H1 (cell line): Measurements from ENCODE around the gene PAQR5. TPM values are rescaled to one million over a fixed set of nuclear protein-coding genes. Genes with fewer than 3 reads are reported as not detected.

ENCODE experiments used
- CTCF ChIA-PET: fragments of 300-600 bp; sonication (Branson Sonifier 250); formaldehyde crosslinking; loops from one replicate; lab custom pipeline; 2021; ENCODE audit not compliant: partially characterized antibody; lab: Charles Lee
- POLR2A ChIA-PET: fragments of 300-600 bp; sonication (Branson Sonifier 250); formaldehyde crosslinking; loops from one replicate; lab custom pipeline; 2021; ENCODE audit warnings: inconsistent platforms; ENCODE audit not compliant: partially characterized antibody; lab: Charles Lee
- DNase-seq, 2 experiments: peaks; one replicate each; pipeline versions ENCODE4 v3.0.0 to v3.0.0-alpha.2; 2010 to 2022; ENCODE audit warnings: low spot score in 2 of 2, low read depth in 1 of 2, mixed read lengths in 1 of 2
- FAIRE-seq: peaks from 2 replicates; lab custom pipeline; 2011; peaks lifted over from hg19 to GRCh38; lab: Jason Lieb, UNC
- H2AFZ ChIP-seq: 2 replicates; pipeline ENCODE4 v1.8.1; 2012; ENCODE audit warnings: low read length, inconsistent platforms
- H2AK5ac ChIP-seq: 2 replicates; pipeline ENCODE4 v1.6.1; 2013; ENCODE audit warnings: low read depth, low read length
- H2BK120ac ChIP-seq: replicated peaks from 2 replicates; pipeline ENCODE3; 2013; ENCODE audit warnings: low read depth, low read length, inconsistent platforms
- H2BK12ac ChIP-seq: 2 replicates; pipeline ENCODE4 v1.6.1; 2013; ENCODE audit warnings: low read depth, low read length
- H2BK15ac ChIP-seq: 2 replicates; pipeline ENCODE4 v1.6.1; 2013; ENCODE audit warnings: low read length
- H2BK20ac ChIP-seq: 2 replicates; pipeline ENCODE4 v1.6.1; 2013; ENCODE audit warnings: low read length
- H2BK5ac ChIP-seq: 2 replicates; pipeline ENCODE4 v1.6.1; 2013; ENCODE audit warnings: low read depth, low read length
- H3K14ac ChIP-seq: 2 replicates; pipeline ENCODE4 v1.6.1; 2013; ENCODE audit warnings: inconsistent platforms; ENCODE audit not compliant: insufficient read length
- H3K18ac ChIP-seq: 2 replicates; pipeline ENCODE4 v1.6.1; 2013; ENCODE audit warnings: low read length; ENCODE audit errors: extremely low read depth
- H3K23ac ChIP-seq: 2 replicates; pipeline ENCODE4 v1.6.1; 2013; ENCODE audit warnings: inconsistent platforms; ENCODE audit not compliant: insufficient read length
- H3K23me2 ChIP-seq: 2 replicates; pipeline ENCODE4 v1.6.1; 2013; ENCODE audit warnings: low read depth, low read length
- H3K27ac ChIP-seq: 2 replicates; pipeline ENCODE4 v1.6.1; 2011; ENCODE audit warnings: low read depth, low read length, inconsistent platforms
- H3K27me3 ChIP-seq, 4 experiments: replicated peaks in 1 of 4; 1 replicate in 1 of 4; 2 replicates in 3 of 4; pipeline versions ENCODE4 v1.6.1 to v1.8.1; 2011 to 2013; ENCODE audit warnings: low read length in 3 of 4, mild to moderate bottlenecking in 3 of 4, inconsistent platforms in 2 of 4, mixed read lengths in 2 of 4, moderate library complexity in 1 of 4; ENCODE audit not compliant: control insufficient read depth in 3 of 4, insufficient read depth in 3 of 4; ENCODE audit errors: extremely low read depth in 1 of 4
- H3K36me3 ChIP-seq, 4 experiments: 2 replicates each; pipeline versions ENCODE4 v1.6.1 to v1.8.1; 2011 to 2013; ENCODE audit warnings: mild to moderate bottlenecking in 4 of 4, low read length in 3 of 4, moderate library complexity in 2 of 4, control low read depth in 1 of 4, inconsistent platforms in 1 of 4; ENCODE audit not compliant: insufficient read depth in 4 of 4, control insufficient read depth in 2 of 4
- H3K4ac ChIP-seq: replicated peaks from 2 replicates; pipeline ENCODE3; 2013; ENCODE audit warnings: low read length, low read depth, mixed read lengths, inconsistent platforms; ENCODE audit not compliant: insufficient read length
- H3K4me1 ChIP-seq, 4 experiments: replicated peaks in 1 of 4; 1 replicate in 1 of 4; 2 replicates in 3 of 4; pipeline versions ENCODE4 v1.6.1 to v1.8.1; 2011 to 2013; ENCODE audit warnings: low read length in 3 of 4, inconsistent platforms in 2 of 4, mixed read lengths in 1 of 4; ENCODE audit not compliant: insufficient read depth in 4 of 4, control insufficient read depth in 3 of 4
- H3K4me2 ChIP-seq, 2 experiments: 2 replicates each; pipeline versions ENCODE4 v1.6.1 to v1.8.1; 2011 to 2013; ENCODE audit warnings: low read depth in 2 of 2, low read length in 2 of 2, control low read depth in 1 of 2, inconsistent platforms in 1 of 2, mild to moderate bottlenecking in 1 of 2; ENCODE audit not compliant: insufficient read depth in 1 of 2
- H3K4me3 ChIP-seq, 4 experiments: fragments of 200-600, 300-600 bp in 1 of 4; sonication (generic), shearing (Covaris generic), sonication (Bioruptor Twin) in 1 of 4; 2 replicates each; pipeline versions ENCODE4 v1.5.1 to v1.8.1; 2011 to 2016; ENCODE audit warnings: low read length in 4 of 4, low read depth in 3 of 4, control low read depth in 2 of 4, inconsistent platforms in 2 of 4, mild to moderate bottlenecking in 2 of 4, mixed read lengths in 1 of 4, moderate library complexity in 1 of 4; ENCODE audit not compliant: insufficient read depth in 2 of 4; ENCODE audit errors: extremely low read depth in 1 of 4
- H3K56ac ChIP-seq: replicated peaks from 2 replicates; pipeline ENCODE3; 2013; ENCODE audit warnings: low read depth, mild to moderate bottlenecking, mixed read lengths, low read length, inconsistent platforms; ENCODE audit not compliant: insufficient read length
- H3K79me1 ChIP-seq: 2 replicates; pipeline ENCODE4 v1.6.1; 2013; ENCODE audit warnings: low read depth, low read length, control low read depth
- H3K79me2 ChIP-seq, 2 experiments: 2 replicates each; pipeline versions ENCODE4 v1.6.1 to v1.8.1; 2012 to 2013; ENCODE audit warnings: low read length in 2 of 2, mild to moderate bottlenecking in 2 of 2, inconsistent platforms in 1 of 2; ENCODE audit not compliant: insufficient read depth in 2 of 2, control insufficient read depth in 1 of 2
- H3K9ac ChIP-seq, 4 experiments: replicated peaks in 1 of 4; 1 replicate in 1 of 4; 2 replicates in 3 of 4; pipeline versions ENCODE4 v1.6.1 to v1.8.1; 2011 to 2013; ENCODE audit warnings: low read depth in 3 of 4, low read length in 3 of 4, control low read depth in 2 of 4, mild to moderate bottlenecking in 2 of 4, moderate library complexity in 2 of 4, inconsistent platforms in 1 of 4; ENCODE audit errors: extremely low read depth in 1 of 4
- H3K9me3 ChIP-seq, 2 experiments: 2 replicates each; pipeline versions ENCODE4 v1.6.1 to v1.8.1; 2012 to 2013; ENCODE audit warnings: mild to moderate bottlenecking in 2 of 2, moderate library complexity in 2 of 2, control low read depth in 1 of 2, inconsistent platforms in 1 of 2, low read depth in 1 of 2, low read length in 1 of 2, mixed read lengths in 1 of 2; ENCODE audit not compliant: insufficient read depth in 2 of 2
- H4K20me1 ChIP-seq, 2 experiments: replicated peaks in 1 of 2; 2 replicates each; pipeline versions ENCODE3 to v1.8.1; 2011 to 2013; ENCODE audit warnings: inconsistent platforms in 2 of 2, low read length in 2 of 2, mild to moderate bottlenecking in 1 of 2; ENCODE audit not compliant: insufficient read depth in 2 of 2, control insufficient read depth in 1 of 2
- H4K5ac ChIP-seq: 2 replicates; pipeline ENCODE4 v1.6.1; 2013; ENCODE audit warnings: low read length, low read depth, mixed read lengths, inconsistent platforms; ENCODE audit not compliant: insufficient read length
- H4K8ac ChIP-seq: 2 replicates; pipeline ENCODE4 v1.8.0; 2013; ENCODE audit warnings: mild to moderate bottlenecking, moderate library complexity, low read length, inconsistent platforms; ENCODE audit not compliant: insufficient read depth; ENCODE audit errors: extremely low read depth
- H4K91ac ChIP-seq: replicated peaks from 2 replicates; pipeline ENCODE3; 2013; ENCODE audit warnings: low read length, mixed read lengths, inconsistent platforms; ENCODE audit not compliant: insufficient read length
- EP300 ChIP-seq, 2 experiments: IDR thresholded peaks; 1 replicate in 1 of 2; 2 replicates in 1 of 2; pipeline ENCODE4 v1.6.1; 2011 to 2012; ENCODE audit warnings: low read depth in 2 of 2, low read length in 2 of 2, mild to moderate bottlenecking in 2 of 2, borderline replicate concordance in 1 of 2, inconsistent platforms in 1 of 2, moderate library complexity in 1 of 2
- KDM5A ChIP-seq: fragments of 200-600 bp; IDR thresholded peaks from 2 replicates; pipeline ENCODE4 v1.7.1; 2012; ENCODE audit warnings: mild to moderate bottlenecking, low read length, inconsistent platforms, mixed read lengths
- MAFK ChIP-seq: IDR thresholded peaks from 2 replicates; pipeline ENCODE4 v1.6.1; 2012; ENCODE audit warnings: low read depth, mild to moderate bottlenecking, improper control_type of control experiment, low read length
- PHF8 ChIP-seq: fragments of 200-600 bp; sonication (generic); conservative IDR thresholded peaks from 2 replicates; pipeline ENCODE4 v1.7.1; 2012; ENCODE audit warnings: low read depth, mild to moderate bottlenecking, inconsistent platforms, low read length, moderate library complexity
- WGBS, 2 experiments: shearing (Covaris generic) in 1 of 2; methylation state at CpG; one replicate each; pipeline versions ENCODE4 v1.1.6 to v1.1.7; 2013 to 2015; ENCODE audit warnings: low lambda C conversion rate in 2 of 2, mixed read lengths in 2 of 2, inconsistent platforms in 1 of 2, low coverage in 1 of 2, missing lambda C conversion rate in 1 of 2; ENCODE audit not compliant: insufficient replicate concordance in 2 of 2, insufficient coverage in 1 of 2, insufficient read length in 1 of 2; ENCODE audit errors: extremely low coverage in 1 of 2, missing lambda C conversion rate in 1 of 2; 5-methylcytosine and 5-hydroxymethylcytosine counted together
- polyA plus RNA-seq, 7 experiments: library from polyadenylated mRNA; depleted of rRNA in 3 of 7; stranded (reverse) in 5 of 7; unstranded in 2 of 7; fragments of >200 nt in 5 of 7; fragments of 200-250 nt in 2 of 7; gene quantifications; 1 replicate in 5 of 7; 2 replicates in 1 of 7; 4 replicates in 1 of 7; pipeline versions ENCODE4 v1.2.1 to v1.2.3, GENCODE V29; 2011 to 2013; ENCODE audit warnings: missing spikeins in 2 of 7, mixed read lengths in 2 of 7
- total RNA-seq: library from RNA; stranded (reverse); fragmentation: NEBNext Ultra II Directional; extraction: Animal tissue kit (Norgen Biotek cat#: 25700); gene quantifications from 2 replicates; pipeline ENCODE4 v1.2.1, GENCODE V29; 2021
- TF ChIP-seq, protein P1 (sequence below), 3 experiments: IDR thresholded peaks; 1 replicate in 2 of 3; 2 replicates in 1 of 3; pipeline versions ENCODE4 v1.5.1 to v1.6.1; 2011; ENCODE audit warnings: low read length in 3 of 3, mild to moderate bottlenecking in 3 of 3, inconsistent platforms in 2 of 3, low read depth in 1 of 3, moderate library complexity in 1 of 3; ENCODE audit not compliant: insufficient read depth in 1 of 3; ENCODE audit errors: control extremely low read depth in 1 of 3

The PAQR5 gene
- total and polyA plus RNA-seq, 2 of the 8 experiments (the other 6 are each of a cell fraction or from before 2014, with no cell fraction given) = 8.7 to 18.1 TPM

DNA sequence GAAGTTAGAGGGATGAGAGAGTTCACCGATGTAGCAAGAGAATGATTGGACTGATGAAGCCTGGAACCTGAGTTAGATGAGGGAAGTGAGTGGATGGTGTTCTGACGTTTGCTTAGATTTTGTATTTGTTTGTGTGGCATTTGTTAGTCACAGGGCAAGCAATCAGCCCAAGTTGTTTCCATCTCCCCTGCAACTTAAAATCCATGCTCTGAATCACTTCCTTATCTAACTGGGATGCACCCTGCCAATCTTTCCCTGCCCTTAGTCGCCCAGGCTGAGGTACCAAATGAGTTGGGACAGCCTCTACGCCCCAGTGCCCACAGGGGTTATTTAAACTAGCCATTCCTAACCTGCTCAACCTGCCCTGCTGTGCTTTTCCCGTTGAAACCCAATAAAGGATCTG, 12.6 kb downstream of the PAQR5 start:
- WGBS, 2 experiments = 83% methylated on average over 5 of the region's 5 CpGs; no CpG with 5 or more reads in 1 of the 2 experiments
- POLR2A ChIA-PET = no interaction called here

More for the DNA sequence above, 12.6 kb downstream of the PAQR5 start:
- Histone ChIP-seq H3K18ac (no peak overlapping the region), H2AFZ (no peak overlapping the region), H2BK120ac (no peak overlapping the region), H2BK20ac (no peak overlapping the region), H3K27me3 (no peaks in the 10 kb centered on the region), H2BK5ac (no peak overlapping the region), H3K4me3 (no peak overlapping the region), H3K14ac (no peak overlapping the region), H3K23ac (no peak overlapping the region), H3K27ac (no peak overlapping the region), H4K5ac (no peak overlapping the region), H2AK5ac (no peak overlapping the region), H3K36me3 (no peaks in the 10 kb centered on the region; a peak in 4 of 8 replicates), H3K79me2 (no peaks in the 10 kb centered on the region; a peak in 1 of 4 replicates), H3K9ac (no peak overlapping the region), H4K91ac (no peak overlapping the region), H3K4ac (no peak overlapping the region), H3K9me3 (no peaks in the 10 kb centered on the region), H3K4me2 (no peak overlapping the region), H4K20me1 (peaks cover 0 to 1% of the 10 kb centered on the region in 2 experiments), H3K56ac (no peak overlapping the region), H3K4me1 (peaks cover 0 to 4% (median 0%) of the 10 kb centered on the region in 4 experiments; a peak in 3 of 7 replicates), H4K8ac (no peak overlapping the region), H2BK12ac (no peak overlapping the region), H3K23me2 (peaks cover 2% of the 10 kb centered on the region; the same call in 1 of the 2 replicates), H2BK15ac (no peak overlapping the region), H3K79me1 (peaks cover 2% of the 10 kb centered on the region)
- TF ChIP-seq PHF8 (no peak), MAFK (no peak), EP300 (IDR thresholded peaks at IDR 0.05; ENCODE audit: borderline replicate concordance in 1 of 2, low read depth in 2 of 2, low read length in 2 of 2) (no peak), KDM5A (no peak)
- TF ChIP-seq, protein P1, sequence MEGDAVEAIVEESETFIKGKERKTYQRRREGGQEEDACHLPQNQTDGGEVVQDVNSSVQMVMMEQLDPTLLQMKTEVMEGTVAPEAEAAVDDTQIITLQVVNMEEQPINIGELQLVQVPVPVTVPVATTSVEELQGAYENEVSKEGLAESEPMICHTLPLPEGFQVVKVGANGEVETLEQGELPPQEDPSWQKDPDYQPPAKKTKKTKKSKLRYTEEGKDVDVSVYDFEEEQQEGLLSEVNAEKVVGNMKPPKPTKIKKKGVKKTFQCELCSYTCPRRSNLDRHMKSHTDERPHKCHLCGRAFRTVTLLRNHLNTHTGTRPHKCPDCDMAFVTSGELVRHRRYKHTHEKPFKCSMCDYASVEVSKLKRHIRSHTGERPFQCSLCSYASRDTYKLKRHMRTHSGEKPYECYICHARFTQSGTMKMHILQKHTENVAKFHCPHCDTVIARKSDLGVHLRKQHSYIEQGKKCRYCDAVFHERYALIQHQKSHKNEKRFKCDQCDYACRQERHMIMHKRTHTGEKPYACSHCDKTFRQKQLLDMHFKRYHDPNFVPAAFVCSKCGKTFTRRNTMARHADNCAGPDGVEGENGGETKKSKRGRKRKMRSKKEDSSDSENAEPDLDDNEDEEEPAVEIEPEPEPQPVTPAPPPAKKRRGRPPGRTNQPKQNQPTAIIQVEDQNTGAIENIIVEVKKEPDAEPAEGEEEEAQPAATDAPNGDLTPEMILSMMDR (IDR thresholded peaks at IDR 0.05; ENCODE audit: control extremely low read depth in 1 of 3, insufficient read depth in 1 of 3, low read depth in 1 of 3, low read length in 3 of 3) = no peak
- CTCF ChIA-PET = interaction anchor here (1.5 kb wide), 1 partner anchor 34 kb away, joined by 3 read pairs; no protein-coding TSS in a partner anchor
- no peak for DNase-seq
- FAIRE-seq = no peak
